ENCODE measurements around the gene NUP98.

Gene NUP98

DNA sequence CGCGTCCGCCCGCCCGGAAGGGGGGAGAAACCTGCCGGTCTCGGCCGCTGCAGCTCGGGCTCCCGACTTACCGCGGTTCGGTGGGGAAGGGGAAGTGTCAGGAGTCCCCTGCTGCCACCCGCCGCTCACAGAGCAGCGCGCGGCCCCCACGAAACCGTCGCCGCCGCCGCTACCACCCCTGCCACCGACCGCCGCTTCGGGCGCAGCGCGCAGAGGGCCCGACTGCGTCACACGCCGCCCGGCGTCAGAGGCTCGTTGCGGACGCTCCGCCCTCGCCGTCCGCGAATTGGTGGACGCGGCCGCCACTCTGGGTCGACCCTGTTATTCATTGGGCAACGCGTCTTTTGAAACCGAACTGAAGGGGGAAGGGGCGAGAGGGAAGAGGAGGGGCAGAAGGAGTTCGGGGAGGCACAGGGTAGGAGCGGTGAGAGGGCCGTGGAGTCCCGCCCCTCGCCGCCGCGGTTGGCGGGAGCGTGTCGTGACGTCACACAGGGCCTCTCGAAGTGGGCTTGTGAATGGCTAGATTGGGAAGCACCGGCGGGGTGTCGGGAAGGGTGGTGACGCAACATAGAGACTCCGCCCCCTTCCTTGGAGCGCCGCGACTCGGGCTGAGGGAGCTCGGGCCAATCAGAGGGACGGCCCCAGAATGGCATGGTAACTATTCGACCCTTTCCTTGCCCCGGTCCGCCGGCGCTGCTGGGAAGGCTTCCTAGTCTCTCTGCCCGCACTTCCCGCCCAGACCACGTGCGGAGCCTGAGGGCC lies at the start of gene NUP98:
NUP98 (minus strand) TSS at position 226 of the 762 bp plus-strand sequence. CDS start 15,437 bp downstream, outside the sequence.
- H3K9ac ChIP-seq (ENCODE audit: low read depth, low read length) = peak within 1 kb of the TSS; percentile 91
- H3K36me3 ChIP-seq (ENCODE audit: insufficient read depth, low read length) = peaks cover 5% of the 10 kb centered on the region; the same call in 1 of the 2 replicates
- H3K9me3 ChIP-seq (ENCODE audit: control insufficient read depth, insufficient read depth, low read length) = no peaks in the 10 kb centered on the region
- H3K4me1 ChIP-seq (ENCODE audit: insufficient read depth, low read length) = 0 out of 2 replicates have a peak, but pooled peaks cover 8% of the 10 kb centered on the region

DNA sequence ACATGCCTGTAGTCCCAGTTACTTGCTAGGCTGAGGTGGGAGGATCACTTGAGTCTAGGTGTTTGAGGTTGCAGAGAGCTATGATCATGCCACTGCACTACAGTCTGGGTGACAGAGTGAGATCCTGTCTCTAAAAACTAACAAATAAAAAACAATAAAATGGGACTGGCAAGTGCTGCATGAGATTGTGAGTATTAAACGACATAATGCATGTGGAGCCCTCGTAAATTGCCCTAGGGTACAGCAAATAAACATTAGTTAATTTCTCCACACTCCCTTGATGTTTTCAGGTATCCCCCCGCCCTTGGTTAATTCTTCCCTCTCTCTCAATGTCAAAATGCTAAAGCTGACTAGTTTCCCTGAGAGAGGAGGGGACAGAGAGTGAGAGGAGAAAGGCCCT lies 48.3 kb upstream of the NUP98 start:
- Histone ChIP-seq H3K9ac (ENCODE audit: low read depth, low read length) (no peak overlapping the region), H3K4me1 (ENCODE audit: insufficient read depth, low read length) (peaks cover 3% of the 10 kb centered on the region; the same call in 1 of the 2 replicates), H3K36me3 (ENCODE audit: insufficient read depth, low read length) (no peaks in the 10 kb centered on the region), H3K9me3 (ENCODE audit: control insufficient read depth, insufficient read depth, low read length) (no peaks in the 10 kb centered on the region)

DNA sequence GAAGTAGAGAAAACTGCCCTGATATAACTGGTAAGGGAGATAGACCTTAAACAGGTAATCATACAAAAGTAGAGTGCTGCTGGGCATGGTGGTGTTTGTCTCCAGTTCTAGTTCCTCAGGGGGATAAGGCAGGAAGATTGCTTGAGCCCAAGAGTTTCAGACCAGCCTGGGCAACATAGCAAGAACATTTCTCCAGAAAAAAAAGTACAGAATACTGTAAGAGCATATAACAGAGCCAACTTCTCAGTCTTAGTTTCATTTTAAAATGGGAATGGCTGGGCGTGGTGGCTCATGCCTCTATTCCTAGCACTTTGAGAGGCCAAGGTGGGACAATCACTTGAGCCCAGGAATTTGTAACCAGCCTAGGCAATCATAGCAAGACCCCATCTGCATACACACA lies 47.9 kb upstream of the NUP98 start:
- H3K36me3 ChIP-seq (ENCODE audit: insufficient read depth, low read length) = no peaks in the 10 kb centered on the region
- H3K9ac ChIP-seq (ENCODE audit: low read depth, low read length) = no peak overlapping the region
- peaks cover 3% of the 10 kb centered on the region; the same call in 1 of the 2 replicates for H3K4me1 ChIP-seq (ENCODE audit: insufficient read depth, low read length)
- no peaks in the 10 kb centered on the region for H3K9me3 ChIP-seq (ENCODE audit: control insufficient read depth, insufficient read depth, low read length)

DNA sequence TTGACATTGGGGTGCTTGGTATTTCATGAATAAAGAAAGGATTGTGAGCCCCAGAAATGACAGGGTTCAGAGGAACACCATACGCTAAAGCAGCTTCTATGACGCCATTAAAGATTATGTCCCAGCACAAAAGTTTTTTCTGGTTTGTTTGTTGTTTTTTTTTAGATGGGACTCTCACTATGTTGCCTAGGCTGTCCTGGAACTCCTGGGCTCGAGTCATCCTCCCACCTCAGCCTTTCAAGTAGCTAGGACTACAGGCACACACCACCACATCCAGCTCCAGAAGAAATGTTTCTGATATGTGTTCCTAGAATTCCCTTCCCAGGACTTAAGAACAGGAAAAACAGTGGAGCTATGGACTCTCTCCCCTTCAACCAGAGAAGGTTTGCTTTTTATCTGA lies 46.0 kb upstream of the NUP98 start:
- H3K9ac ChIP-seq (ENCODE audit: low read depth, low read length) = no peak overlapping the region

DNA sequence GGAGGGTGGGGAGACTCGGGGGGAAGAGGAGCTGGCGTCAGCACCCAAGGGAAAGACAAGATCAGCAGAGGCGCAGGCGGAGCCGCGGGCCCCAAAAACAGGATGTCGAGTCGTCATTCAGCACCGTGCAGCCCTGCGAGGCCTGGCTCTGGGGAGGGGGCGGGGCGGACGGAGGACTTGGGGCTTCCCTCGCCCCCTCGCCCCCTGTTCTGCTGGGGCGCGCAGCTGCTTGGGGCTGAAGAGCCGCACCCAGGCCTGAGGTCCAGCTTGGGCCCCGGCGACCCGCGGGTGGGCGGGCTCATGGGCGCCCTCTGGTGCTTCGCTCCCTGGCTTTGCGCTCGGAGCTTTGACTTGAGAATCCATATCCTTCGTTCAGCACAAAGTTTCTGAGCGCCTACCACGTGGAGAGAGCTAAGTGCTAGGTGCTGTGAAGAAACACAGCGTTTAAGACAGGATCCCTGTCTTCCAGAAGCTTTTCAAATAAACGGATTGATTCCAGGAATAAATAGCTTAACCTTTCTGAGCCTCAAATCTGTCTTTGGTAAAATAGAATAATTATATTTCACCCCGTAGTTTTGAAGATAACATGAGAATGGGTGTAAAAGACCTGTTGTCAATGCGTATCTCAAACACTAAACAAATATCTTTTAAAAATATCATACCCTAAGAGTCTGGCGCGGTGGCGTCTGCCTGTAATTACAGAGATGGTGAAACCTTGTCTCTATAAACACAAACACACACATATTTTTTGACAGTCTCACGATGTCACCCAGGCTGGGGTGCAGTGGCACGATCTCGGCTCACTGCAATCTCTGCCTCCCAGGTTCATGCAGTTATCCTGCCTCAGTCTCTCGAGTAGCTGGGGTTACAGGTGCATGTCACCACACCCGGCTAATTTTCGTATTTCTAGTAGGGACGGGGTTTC lies 44.3 kb upstream of the NUP98 start:
- Histone ChIP-seq H3K9ac (ENCODE audit: low read depth, low read length) (peak overlapping the region; percentile 62), H3K4me1 (ENCODE audit: insufficient read depth, low read length) (peaks cover 18% of the 10 kb centered on the region), H3K36me3 (ENCODE audit: insufficient read depth, low read length) (no peaks in the 10 kb centered on the region), H3K9me3 (ENCODE audit: control insufficient read depth, insufficient read depth, low read length) (no peaks in the 10 kb centered on the region)

More for the DNA sequence above, 46.0 kb upstream of the NUP98 start:
- Histone ChIP-seq H3K36me3 (ENCODE audit: insufficient read depth, low read length) (no peaks in the 10 kb centered on the region), H3K4me1 (ENCODE audit: insufficient read depth, low read length) (peaks cover 9% of the 10 kb centered on the region), H3K9me3 (ENCODE audit: control insufficient read depth, insufficient read depth, low read length) (no peaks in the 10 kb centered on the region)

DNA sequence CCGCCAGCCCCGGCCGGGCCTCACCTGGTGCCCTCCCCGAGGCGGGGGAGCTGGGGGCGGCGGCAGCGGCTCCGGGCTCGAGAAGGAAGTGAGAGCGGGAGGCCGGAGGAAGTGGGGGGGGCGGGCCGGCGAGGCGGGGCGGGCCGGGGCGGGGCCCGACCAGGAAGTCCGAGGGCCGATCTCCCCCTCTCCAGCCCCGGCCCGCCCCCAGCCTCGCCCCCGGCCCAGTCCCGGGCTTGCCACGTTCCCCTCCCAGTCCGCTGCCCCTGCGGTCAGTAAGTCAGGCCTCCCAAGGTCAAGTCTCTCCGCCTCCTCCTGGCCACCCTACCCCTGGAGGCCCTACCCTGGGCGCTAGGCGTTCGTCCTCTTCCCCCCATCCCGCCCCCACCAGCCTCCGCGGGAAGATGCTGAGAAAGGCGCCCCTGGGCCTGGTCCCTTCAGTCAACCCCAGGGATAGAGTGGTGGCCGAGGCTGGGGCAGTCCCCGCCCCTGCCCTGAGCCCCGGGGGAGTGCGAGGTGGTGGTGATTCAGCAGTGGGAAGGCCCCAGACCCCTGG lies 43.6 kb upstream of the NUP98 start, which contains the start of gene RHOG:
RHOG (minus strand) TSS at position 90 of the 556 bp plus-strand sequence. CDS start 12,821 bp downstream, outside the sequence.
- H3K9me3 ChIP-seq (ENCODE audit: control insufficient read depth, insufficient read depth, low read length) = no peaks in the 10 kb centered on the region
- H3K9ac ChIP-seq (ENCODE audit: low read depth, low read length) = peak within 1 kb of the TSS; percentile 77
- H3K4me1 ChIP-seq (ENCODE audit: insufficient read depth, low read length) = peaks cover 17% of the 10 kb centered on the region
- H3K36me3 ChIP-seq (ENCODE audit: insufficient read depth, low read length) = no peaks in the 10 kb centered on the region

DNA sequence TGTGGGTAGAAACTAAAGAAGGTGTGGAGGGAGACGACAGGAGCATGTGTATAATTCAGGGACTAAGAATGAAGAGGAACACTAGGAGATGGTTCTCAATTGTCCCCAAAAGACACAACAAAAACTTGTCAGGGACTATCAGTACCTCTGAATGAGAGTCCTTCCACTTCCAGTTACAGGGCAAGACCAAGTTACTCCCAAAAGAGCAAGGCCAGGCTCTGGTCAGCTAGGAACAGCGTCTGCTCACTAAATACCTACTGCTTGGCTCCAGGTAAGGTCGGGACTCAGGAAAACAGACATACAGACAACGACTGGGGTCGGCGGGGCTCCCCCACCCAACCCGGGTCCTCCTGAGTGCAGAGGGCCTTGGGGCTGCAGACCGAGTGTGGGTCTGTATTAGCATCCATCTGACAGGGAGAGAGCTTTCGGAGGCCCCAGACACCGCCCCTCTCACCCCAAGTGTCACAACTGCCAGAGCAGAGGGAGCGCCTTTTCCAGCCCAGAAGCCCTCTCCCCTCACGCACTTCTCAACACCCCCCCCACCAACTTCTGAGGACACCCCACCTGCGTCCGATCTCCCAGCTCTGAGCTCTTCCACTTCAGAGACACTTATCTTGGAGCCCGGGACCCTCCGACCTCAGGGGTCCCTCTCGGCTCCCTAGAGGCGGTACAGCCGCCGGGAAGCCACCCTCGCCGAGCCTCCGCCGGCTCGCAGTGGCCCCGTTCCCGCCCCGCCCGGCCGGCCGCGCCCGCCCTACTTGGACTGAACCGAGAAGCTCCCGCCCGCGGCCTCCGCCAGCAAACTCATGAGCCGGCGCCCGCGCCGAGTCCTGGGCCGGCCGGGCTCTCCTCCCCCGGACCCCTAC lies 42.9 kb upstream of the NUP98 start:
- no peaks in the 10 kb centered on the region for H3K36me3 ChIP-seq (ENCODE audit: insufficient read depth, low read length)
- H3K9me3 ChIP-seq (ENCODE audit: control insufficient read depth, insufficient read depth, low read length) = no peaks in the 10 kb centered on the region
- H3K4me1 ChIP-seq (ENCODE audit: insufficient read depth, low read length) = peaks cover 20% of the 10 kb centered on the region
- peak overlapping the region; percentile 77 for H3K9ac ChIP-seq (ENCODE audit: low read depth, low read length)

DNA sequence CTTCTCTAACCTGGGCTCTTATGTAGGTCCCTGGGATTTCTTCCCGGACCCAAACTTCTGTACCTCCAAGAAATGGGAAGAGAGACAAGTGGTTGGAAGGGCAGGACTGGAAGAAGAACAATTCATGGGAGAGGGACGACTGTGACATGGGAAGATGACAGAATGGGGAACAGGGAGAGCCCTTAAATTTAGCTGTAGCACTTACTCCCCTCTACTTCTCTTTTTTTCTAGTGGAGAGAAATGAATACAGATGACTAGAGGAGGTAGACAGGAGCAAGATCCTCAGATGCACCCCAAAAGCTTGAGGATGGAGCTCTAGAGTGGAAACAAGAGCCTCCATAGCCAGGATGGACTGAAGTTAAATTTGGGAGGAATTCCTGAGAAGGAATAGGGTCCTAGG lies 41.1 kb upstream of the NUP98 start:
- peaks cover 35% of the 10 kb centered on the region for H3K4me1 ChIP-seq (ENCODE audit: insufficient read depth, low read length)
- H3K36me3 ChIP-seq (ENCODE audit: insufficient read depth, low read length) = no peaks in the 10 kb centered on the region
- no peak overlapping the region for H3K9ac ChIP-seq (ENCODE audit: low read depth, low read length)
- H3K9me3 ChIP-seq (ENCODE audit: control insufficient read depth, insufficient read depth, low read length) = no peaks in the 10 kb centered on the region

DNA sequence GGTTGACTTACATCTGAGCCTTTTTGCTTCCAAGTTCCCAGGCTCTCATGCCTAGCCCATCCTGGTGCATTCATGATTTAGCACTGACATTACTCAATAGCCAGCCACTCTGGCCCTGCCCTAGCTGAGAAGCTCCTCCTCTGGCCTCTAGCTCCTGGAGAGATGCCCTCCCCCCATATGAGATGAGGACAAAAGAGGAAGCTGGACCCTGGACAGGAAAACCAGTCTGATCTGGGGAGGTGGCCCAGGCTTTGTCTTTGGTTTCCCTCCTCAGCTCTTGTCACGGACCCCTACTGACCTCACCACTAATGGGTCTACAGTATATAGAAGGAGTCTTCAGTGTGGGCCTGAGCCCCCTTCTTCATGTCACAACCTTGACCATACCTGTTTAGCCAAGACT lies 40.4 kb upstream of the NUP98 start:
- H3K4me1 ChIP-seq (ENCODE audit: insufficient read depth, low read length) = peaks cover 35% of the 10 kb centered on the region
- H3K36me3 ChIP-seq (ENCODE audit: insufficient read depth, low read length) = no peaks in the 10 kb centered on the region
- no peak overlapping the region for H3K9ac ChIP-seq (ENCODE audit: low read depth, low read length)
- no peaks in the 10 kb centered on the region for H3K9me3 ChIP-seq (ENCODE audit: control insufficient read depth, insufficient read depth, low read length)

DNA sequence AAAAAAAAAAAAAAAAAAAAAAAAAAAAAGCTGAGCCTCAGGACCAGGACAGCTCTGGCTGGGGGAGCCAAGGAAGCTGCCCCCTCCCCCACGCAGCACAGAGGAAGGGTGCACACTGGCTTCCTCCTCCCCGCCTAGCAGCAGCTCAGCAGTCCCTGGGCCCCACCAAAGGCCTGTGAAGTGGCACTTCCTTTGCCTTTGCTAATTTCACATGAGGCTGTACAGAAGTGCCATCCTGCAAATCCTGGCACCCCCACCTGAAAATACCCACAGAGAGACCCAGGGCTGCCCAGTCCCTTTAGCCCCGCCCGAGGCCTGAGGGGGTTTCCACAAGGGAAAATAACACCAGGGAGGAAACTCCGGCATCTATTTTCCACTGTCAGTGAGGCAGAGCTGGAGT lies 39.5 kb upstream of the NUP98 start:
- H3K36me3 ChIP-seq (ENCODE audit: insufficient read depth, low read length) = no peaks in the 10 kb centered on the region
- H3K9ac ChIP-seq (ENCODE audit: low read depth, low read length) = no peak overlapping the region
- peaks cover 35% of the 10 kb centered on the region for H3K4me1 ChIP-seq (ENCODE audit: insufficient read depth, low read length)
- no peaks in the 10 kb centered on the region for H3K9me3 ChIP-seq (ENCODE audit: control insufficient read depth, insufficient read depth, low read length)

DNA sequence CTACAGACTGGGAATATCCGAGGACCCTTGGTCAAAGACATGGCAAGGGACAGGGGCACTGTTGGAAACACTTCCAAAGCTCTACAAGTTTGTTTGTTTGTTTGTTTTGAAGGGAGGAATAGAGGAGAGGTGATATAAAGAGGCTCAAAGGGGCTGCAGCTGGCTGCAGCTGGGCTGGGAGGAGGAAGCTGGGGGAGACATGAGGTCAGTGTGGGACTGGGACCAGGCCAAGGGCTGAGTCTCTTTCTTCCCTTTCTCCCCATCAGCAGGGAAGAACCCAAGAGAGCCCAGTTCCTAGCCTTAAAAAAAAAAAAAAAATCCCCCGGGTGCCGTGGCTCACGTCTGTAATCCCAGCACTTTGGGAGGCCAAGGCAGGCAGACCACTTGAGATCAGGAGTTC lies 38.4 kb upstream of the NUP98 start:
- no peaks in the 10 kb centered on the region for H3K36me3 ChIP-seq (ENCODE audit: insufficient read depth, low read length)
- H3K4me1 ChIP-seq (ENCODE audit: insufficient read depth, low read length) = peaks cover 35% of the 10 kb centered on the region
- H3K9me3 ChIP-seq (ENCODE audit: control insufficient read depth, insufficient read depth, low read length) = no peaks in the 10 kb centered on the region
- no peak overlapping the region for H3K9ac ChIP-seq (ENCODE audit: low read depth, low read length)

DNA sequence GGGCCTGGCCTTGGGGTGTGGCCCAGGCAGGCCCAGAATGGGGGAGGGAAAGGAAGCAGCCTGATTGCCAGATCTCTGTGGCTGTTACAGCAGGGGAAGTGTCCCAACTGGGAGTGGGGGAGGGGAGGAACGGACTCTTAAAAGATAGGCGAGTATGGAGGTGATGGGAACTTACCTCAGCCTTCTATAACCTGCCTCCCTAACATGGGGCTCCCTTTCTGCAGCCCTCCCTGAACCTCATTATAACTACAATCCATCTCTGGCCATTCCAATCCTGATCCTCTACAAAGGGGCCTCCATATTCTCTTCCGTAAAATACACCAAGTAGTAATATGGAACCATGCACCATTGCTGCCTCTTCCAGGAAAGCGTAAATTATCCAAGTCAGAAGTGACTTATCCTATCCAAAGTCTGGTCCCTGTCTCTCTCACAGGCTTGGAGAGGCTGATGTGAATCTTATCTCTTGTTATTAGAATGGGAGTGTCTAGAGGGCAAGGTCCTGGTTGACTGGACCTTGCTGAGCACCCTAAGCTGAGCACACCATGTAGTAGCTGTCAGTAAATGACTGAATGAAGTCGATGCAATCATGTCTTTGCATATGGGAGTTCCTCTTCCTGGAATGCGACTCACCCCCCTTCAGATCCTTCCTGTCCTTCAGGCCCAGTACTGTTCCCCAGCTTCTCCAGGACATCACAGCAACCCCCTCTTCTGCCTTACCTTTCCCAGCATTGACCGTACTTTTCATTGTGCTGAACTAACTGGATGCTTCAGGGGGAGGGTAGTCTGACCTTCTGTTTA lies 37.5 kb upstream of the NUP98 start:
- no peaks in the 10 kb centered on the region for H3K36me3 ChIP-seq (ENCODE audit: insufficient read depth, low read length)
- peaks cover 34% of the 10 kb centered on the region for H3K4me1 ChIP-seq (ENCODE audit: insufficient read depth, low read length)
- no peaks in the 10 kb centered on the region for H3K9me3 ChIP-seq (ENCODE audit: control insufficient read depth, insufficient read depth, low read length)
- no peak overlapping the region for H3K9ac ChIP-seq (ENCODE audit: low read depth, low read length)

DNA sequence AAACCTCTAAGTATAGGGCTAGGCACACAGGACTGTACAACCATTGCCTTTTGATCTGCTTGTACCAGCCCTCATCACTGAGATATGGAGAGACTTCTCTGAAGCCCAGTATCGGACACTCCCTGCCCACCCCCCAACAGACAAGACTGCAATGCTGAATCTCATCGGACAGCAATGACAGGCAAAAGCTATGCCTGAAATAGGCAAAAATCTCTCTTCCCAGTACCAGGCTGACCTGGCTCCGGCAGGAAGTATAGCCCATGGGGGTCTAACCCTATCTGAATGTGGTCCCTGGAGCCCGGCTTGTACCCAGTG lies 37.0 kb upstream of the NUP98 start:
- H3K4me1 ChIP-seq (ENCODE audit: insufficient read depth, low read length) = peaks cover 29% of the 10 kb centered on the region
- H3K9me3 ChIP-seq (ENCODE audit: control insufficient read depth, insufficient read depth, low read length) = no peaks in the 10 kb centered on the region
- H3K9ac ChIP-seq (ENCODE audit: low read depth, low read length) = no peak overlapping the region
- H3K36me3 ChIP-seq (ENCODE audit: insufficient read depth, low read length) = no peaks in the 10 kb centered on the region
